ENCODE measurements around the gene ZNF777.
"Not testable (repeated sequence)": the region's sequence is repeated elsewhere in the genome, so short reads cannot be mapped to it uniquely, and the experiment has no call there.

Gene ZNF777

GRCh38 chr7:149496642-149497391 is 36.0 kb upstream of the ZNF777 start:
- Histone ChIP-seq H3K36me3 (replicated peaks; ENCODE audit: insufficient read depth, low read length) (0 out of 2 replicates have a peak, but pooled peaks cover 6% of the 10 kb centered on the region), H3K9ac (ENCODE audit: low read length) (peak overlapping the region; percentile 83), H3K79me2 (ENCODE audit: low read length) (peaks cover 27% of the 10 kb centered on the region), H3K27me3 (replicated peaks; ENCODE audit: insufficient read depth, low read length) (no peaks in the 10 kb centered on the region), H3K9me3 (replicated peaks; ENCODE audit: insufficient read depth, low read length) (no peaks in the 10 kb centered on the region), H4K20me1 (ENCODE audit: insufficient read depth, low read length) (no peaks in the 10 kb centered on the region), H3K9me2 (replicated peaks; ENCODE audit: insufficient read depth, low read length) (no peaks in the 10 kb centered on the region), H3K27ac (ENCODE audit: low read length) (no peak overlapping the region), H3K4me1 (ENCODE audit: low read length) (peaks cover 12% of the 10 kb centered on the region; the same call in 1 of the 2 replicates), H3K4me3 (ENCODE audit: low read length) (peak overlapping the region; percentile 91), H3K4me2 (ENCODE audit: low read depth, low read length) (peak overlapping the region; percentile 82), H3F3A (ENCODE audit: insufficient read depth, low read length) (no peaks in the 10 kb centered on the region; the same call in 1 of the 2 replicates), H2AFZ (ENCODE audit: low read length) (peak overlapping the region; percentile 80)
- peak; percentile 51 for DNase-seq
- TF ChIP-seq EZH2 (optimal IDR thresholded peaks at IDR 0.05; ENCODE audit: low read depth, low read length) (no peak), EZH2phosphoT487 (IDR thresholded peaks at IDR 0.05; ENCODE audit: low read length) (no peak), CTCF (IDR thresholded peaks at IDR 0.05; ENCODE audit: low read length) (no peak)

DNA sequence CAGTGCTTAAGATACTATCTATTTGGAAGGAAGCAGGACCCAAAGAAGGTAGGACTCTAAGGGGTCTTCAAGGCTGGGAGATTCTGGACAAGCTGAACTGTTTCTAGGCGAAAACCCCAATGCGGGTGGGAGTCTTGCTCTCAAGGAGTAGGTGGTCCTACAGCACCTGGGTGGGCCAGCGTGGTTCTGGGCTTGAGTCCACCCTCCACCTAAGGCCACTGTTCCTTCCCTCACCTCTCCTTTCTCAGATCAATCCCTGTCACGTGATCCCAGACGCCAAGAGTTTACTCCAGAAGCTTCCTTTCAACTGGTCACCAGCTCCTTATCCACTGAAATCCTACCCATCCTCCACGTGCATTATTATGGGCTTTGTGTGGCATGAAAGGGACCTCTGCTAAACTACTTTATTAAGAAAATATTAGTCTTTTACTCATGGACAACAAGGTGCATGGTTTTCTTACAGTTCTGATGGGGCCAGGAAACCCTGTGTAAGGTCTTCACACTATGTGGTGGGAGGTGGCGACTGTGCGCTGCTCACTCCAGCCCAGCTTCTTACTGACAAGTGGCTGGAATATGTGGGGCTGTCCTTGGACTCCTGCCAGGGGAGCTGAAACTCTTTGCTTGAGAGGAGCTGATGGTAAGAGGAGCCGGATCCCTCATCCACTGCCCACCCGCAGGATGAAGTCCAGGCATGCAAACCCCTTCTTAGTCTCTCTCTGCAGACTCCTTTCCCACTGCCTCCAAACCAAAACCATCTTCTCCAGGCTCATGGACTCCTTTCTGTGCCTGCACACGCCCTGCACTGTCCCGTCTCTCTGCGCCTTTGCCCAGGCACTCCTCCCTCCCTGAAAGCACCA is 35.2 kb upstream of the ZNF777 start:
- TF ChIP-seq CTCF (IDR thresholded peaks at IDR 0.05; ENCODE audit: low read length) (no peak), EZH2phosphoT487 (IDR thresholded peaks at IDR 0.05; ENCODE audit: low read length) (no peak), EZH2 (optimal IDR thresholded peaks at IDR 0.05; ENCODE audit: low read depth, low read length) (no peak)
- Histone ChIP-seq H3K9me2 (replicated peaks; ENCODE audit: insufficient read depth, low read length) (no peaks in the 10 kb centered on the region), H3K79me2 (ENCODE audit: low read length) (peaks cover 27% of the 10 kb centered on the region), H2AFZ (ENCODE audit: low read length) (no peak overlapping the region), H3K4me2 (ENCODE audit: low read depth, low read length) (peak overlapping the region; percentile 82; the same call in 1 of the 2 replicates), H3K4me3 (ENCODE audit: low read length) (peak overlapping the region; percentile 91; the same call in 1 of the 2 replicates), H3K27ac (ENCODE audit: low read length) (no peak overlapping the region), H3K9ac (ENCODE audit: low read length) (no peak overlapping the region; the same call in 1 of the 2 replicates), H3K36me3 (replicated peaks; ENCODE audit: insufficient read depth, low read length) (0 out of 2 replicates have a peak, but pooled peaks cover 6% of the 10 kb centered on the region), H3K27me3 (replicated peaks; ENCODE audit: insufficient read depth, low read length) (no peaks in the 10 kb centered on the region), H3K4me1 (ENCODE audit: low read length) (peaks cover 12% of the 10 kb centered on the region; the same call in 1 of the 2 replicates), H3F3A (ENCODE audit: insufficient read depth, low read length) (no peaks in the 10 kb centered on the region; the same call in 1 of the 2 replicates), H3K9me3 (replicated peaks; ENCODE audit: insufficient read depth, low read length) (no peaks in the 10 kb centered on the region), H4K20me1 (ENCODE audit: insufficient read depth, low read length) (no peaks in the 10 kb centered on the region)
- DNase-seq, result no peak

- Histone ChIP-seq H3K79me2 (ENCODE audit: low read length) (peaks cover 27% of the 10 kb centered on the region), H3K36me3 (replicated peaks; ENCODE audit: insufficient read depth, low read length) (peaks cover 9% of the 10 kb centered on the region; the same call in 1 of the 2 replicates), H3K4me2 (ENCODE audit: low read depth, low read length) (no peak overlapping the region), H3K27ac (ENCODE audit: low read length) (no peak overlapping the region), H3K27me3 (replicated peaks; ENCODE audit: insufficient read depth, low read length) (no peaks in the 10 kb centered on the region), H3K4me1 (ENCODE audit: low read length) (peaks cover 12% of the 10 kb centered on the region; the same call in 1 of the 2 replicates), H3K4me3 (ENCODE audit: low read length) (no peak overlapping the region), H2AFZ (ENCODE audit: low read length) (no peak overlapping the region), H4K20me1 (ENCODE audit: insufficient read depth, low read length) (no peaks in the 10 kb centered on the region), H3K9me3 (replicated peaks; ENCODE audit: insufficient read depth, low read length) (no peaks in the 10 kb centered on the region), H3K9ac (ENCODE audit: low read length) (no peak overlapping the region), H3K9me2 (replicated peaks; ENCODE audit: insufficient read depth, low read length) (no peaks in the 10 kb centered on the region), H3F3A (ENCODE audit: insufficient read depth, low read length) (no peaks in the 10 kb centered on the region; the same call in 1 of the 2 replicates)
- no peak for DNase-seq
- TF ChIP-seq EZH2 (optimal IDR thresholded peaks at IDR 0.05; ENCODE audit: low read depth, low read length) (no peak), EZH2phosphoT487 (IDR thresholded peaks at IDR 0.05; ENCODE audit: low read length) (no peak), CTCF (IDR thresholded peaks at IDR 0.05; ENCODE audit: low read length) (no peak)
Measured at GRCh38 chr7:149494738-149495368, 34.0 kb upstream of the ZNF777 start.

DNA sequence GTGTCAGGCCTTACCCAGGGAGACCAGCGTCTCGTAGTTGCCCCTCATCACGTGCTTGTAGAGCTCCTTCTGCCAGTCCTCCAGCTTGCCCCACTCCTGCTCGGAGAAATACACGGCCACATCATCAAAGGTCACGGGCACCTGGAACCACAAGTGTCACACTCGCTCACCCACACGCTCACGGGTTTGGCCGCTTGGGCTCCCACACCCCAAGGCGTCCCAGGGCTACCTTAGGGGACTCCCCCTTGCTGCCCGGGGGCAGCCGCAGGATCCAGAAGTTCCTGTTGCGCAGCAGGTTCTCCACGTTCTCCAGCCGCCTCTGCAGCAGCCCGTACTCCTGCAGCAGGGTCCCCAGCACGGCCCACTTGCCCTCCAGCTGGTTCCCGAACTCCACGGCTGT is 33.1 kb upstream of the ZNF777 start:
- not testable (repeated sequence) for H3K9me2 ChIP-seq (replicated peaks; ENCODE audit: insufficient read depth, low read length); H3K27me3 ChIP-seq (replicated peaks; ENCODE audit: insufficient read depth, low read length); H3K9ac ChIP-seq (ENCODE audit: low read length); H3K27ac ChIP-seq (ENCODE audit: low read length); DNase-seq; H3K4me3 ChIP-seq (ENCODE audit: low read length); H4K20me1 ChIP-seq (ENCODE audit: insufficient read depth, low read length); H2AFZ ChIP-seq (ENCODE audit: low read length); H3K36me3 ChIP-seq (replicated peaks; ENCODE audit: insufficient read depth, low read length); H3K9me3 ChIP-seq (replicated peaks; ENCODE audit: insufficient read depth, low read length); H3K4me2 ChIP-seq (ENCODE audit: low read depth, low read length); H3F3A ChIP-seq (ENCODE audit: insufficient read depth, low read length)
- Histone ChIP-seq H3K79me2 (ENCODE audit: low read length) (peaks cover 27% of the 10 kb centered on the region), H3K4me1 (ENCODE audit: low read length) (peaks cover 12% of the 10 kb centered on the region; the same call in 1 of the 2 replicates)
